ENCODE data around the gene AFF3. TPM values are rescaled to one million over a fixed set of nuclear protein-coding genes. Genes with fewer than 3 reads are reported as not detected.
"Not testable (repeated sequence)": the region's sequence is repeated elsewhere in the genome, so short reads cannot be mapped to it uniquely, and the experiment has no call there.

AFF3 gene
- total RNA-seq, 1 experiment from 2014 or later = 0.22 TPM

GRCh38 chr2:100082302-100082978 is 60.0 kb downstream of the AFF3 start:
- H2BK12ac ChIP-seq (ENCODE audit: insufficient read length, low read depth, low read length); H3K36me3 Mint-ChIP-seq (ENCODE audit: insufficient read depth in 1 of 3, low read depth in 3 of 3); H3K79me1 ChIP-seq (ENCODE audit: insufficient read depth, low read depth, low read length, poor library complexity, severe bottlenecking); H3K56ac ChIP-seq (ENCODE audit: insufficient read length, low read depth, low read length); H2AK5ac ChIP-seq (ENCODE audit: insufficient read length, low read length); H3K18ac ChIP-seq (ENCODE audit: insufficient read length, low read depth, low read length); DNase-seq; H2BK20ac ChIP-seq (ENCODE audit: low read depth, low read length, poor library complexity, severe bottlenecking); H3K4me3 Mint-ChIP-seq; H2BK15ac ChIP-seq (ENCODE audit: low read depth, low read length); H3K9me3 Mint-ChIP-seq; H3K4me1 Mint-ChIP-seq; H3K9ac ChIP-seq (ENCODE audit: extremely low read depth, insufficient read length, low read length); H4K8ac ChIP-seq (replicated peaks; ENCODE audit: insufficient read length, low read depth, low read length); H3K4ac ChIP-seq (ENCODE audit: low read depth, low read length); H2BK120ac ChIP-seq (ENCODE audit: low read depth, low read length, poor library complexity, severe bottlenecking); H2BK5ac ChIP-seq (ENCODE audit: insufficient read length, low read length); H4K5ac ChIP-seq (ENCODE audit: insufficient read length, low read depth, low read length); H3K4me1 ChIP-seq (ENCODE audit: insufficient read depth, low read length); H3K79me2 ChIP-seq (ENCODE audit: insufficient read depth, low read length); H3K4me2 ChIP-seq (ENCODE audit: insufficient read depth, insufficient read length, low read length); H3K14ac ChIP-seq (ENCODE audit: insufficient read depth, low read length); H3K23me2 ChIP-seq (ENCODE audit: insufficient read length, low read depth, low read length, poor library complexity, severe bottlenecking); H3T11ph ChIP-seq (ENCODE audit: low read length); H4K20me1 ChIP-seq (ENCODE audit: control insufficient read depth, insufficient read depth, insufficient read length); H2AFZ ChIP-seq (ENCODE audit: low read length); H3K27ac ChIP-seq (ENCODE audit: insufficient read length, low read depth, low read length); H4K91ac ChIP-seq (ENCODE audit: insufficient read length, low read depth, low read length); H3K9me3 ChIP-seq (ENCODE audit: control insufficient read depth, low read depth, low read length); H3K27ac Mint-ChIP-seq; H3K27me3 ChIP-seq (ENCODE audit: insufficient read depth, low read length); H3K23ac ChIP-seq (ENCODE audit: insufficient read length, low read depth, low read length): not testable (repeated sequence)
- H3K27me3 Mint-ChIP-seq (ENCODE audit: low read depth) = peaks cover 13% of the 10 kb centered on the region
- no CpG with 5 or more reads among the region's 1 CpG for WGBS (ENCODE audit: extremely low coverage, insufficient read length, low lambda C conversion rate)
